Activated naive CD4-positive, alpha-beta T cell treated with anti-CD3 and anti-CD28 coated beads, Interleukin-2, amount 50 U/mL, for 72 hours (primary cell): Measurements from ENCODE around the gene ZBTB24. TPM values are rescaled to one million over a fixed set of nuclear protein-coding genes. Genes with fewer than 3 reads are reported as not detected.

Experiments
- ATAC-seq, 2 donors: fragments of 150-1000 bp; cut with Tn5 transposase; 2 replicates each; pipeline ENCODE4 v1.10.0; 2021; ENCODE audit warnings: mild to moderate bottlenecking in 2 of 2, moderate library complexity in 2 of 2
- DNase-seq, 2 donors: peaks; one replicate each; pipeline ENCODE4 v3.0.0; 2021 to 2022; ENCODE audit warnings: low spot score in 2 of 2
- H3K27ac Mint-ChIP-seq, 2 donors: one replicate each; pipeline ENCODE4 v1.8.0; 2022; ENCODE audit warnings: mild to moderate bottlenecking in 2 of 2, mixed read lengths in 2 of 2
- H3K36me3 Mint-ChIP-seq, 2 donors: one replicate each; pipeline ENCODE4 v1.8.0; 2022; ENCODE audit warnings: mixed read lengths in 2 of 2
- H3K9me3 Mint-ChIP-seq, 2 donors: one replicate each; pipeline ENCODE4 v1.8.0; 2022; ENCODE audit warnings: mixed read lengths in 2 of 2
- total RNA-seq, 2 donors: library from RNA; stranded (reverse); gene quantifications; one replicate each; pipeline ENCODE4 v1.2.3, GENCODE V29; 2022

The ZBTB24 gene
- total RNA-seq, 2 donors from 2014 or later, result 10.8 to 11.5 TPM

GRCh38 chr6:109460161-109460829 lies 22.7 kb downstream of the ZBTB24 start:
- peaks cover 9 to 35% of the 10 kb centered on the region in 2 donors for H3K36me3 Mint-ChIP-seq
- H3K9me3 Mint-ChIP-seq, result peaks cover 5 to 6% of the 10 kb centered on the region in 2 donors
- H3K27ac Mint-ChIP-seq, result no peak overlapping the region
- ATAC-seq (no peak), DNase-seq (no peak)

- peaks cover 9 to 23% of the 10 kb centered on the region in 2 donors for H3K36me3 Mint-ChIP-seq
- H3K27ac Mint-ChIP-seq, result peak overlapping the region; percentile 48 to 70
- ATAC-seq (peak; percentile 68 to 78), DNase-seq (peak in 1 of 2 donors; percentile 35)
- H3K9me3 Mint-ChIP-seq, result peaks cover 5 to 6% of the 10 kb centered on the region in 2 donors
Measured at GRCh38 chr6:109458774-109459531, 24.1 kb downstream of the ZBTB24 start.

GRCh38 chr6:109457562-109457996 lies 25.4 kb downstream of the ZBTB24 start:
- DNase-seq (no peak), ATAC-seq (no peak)
- Mint-ChIP-seq H3K36me3 (peaks cover 9 to 10% of the 10 kb centered on the region in 2 donors), H3K27ac (no peak overlapping the region), H3K9me3 (peaks cover 5 to 6% of the 10 kb centered on the region in 2 donors)

- no peak for ATAC-seq
- Mint-ChIP-seq H3K36me3 (peaks cover 3 to 4% of the 10 kb centered on the region in 2 donors), H3K9me3 (peaks cover 2 to 3% of the 10 kb centered on the region in 2 donors), H3K27ac (no peak overlapping the region)
- DNase-seq, result no peak
Measured at GRCh38 chr6:109456710-109457561, 26.1 kb downstream of the ZBTB24 start.

GRCh38 chr6:109456111-109456583 lies 26.9 kb downstream of the ZBTB24 start:
- ATAC-seq, result no peak
- no peak overlapping the region for H3K27ac Mint-ChIP-seq
- no peak for DNase-seq
- no peaks in the 10 kb centered on the region for H3K36me3 Mint-ChIP-seq
- H3K9me3 Mint-ChIP-seq, result no peaks in the 10 kb centered on the region

- peaks cover 0 to 5% of the 10 kb centered on the region in 2 donors for H3K36me3 Mint-ChIP-seq
- DNase-seq (peak; percentile 64 to 76), ATAC-seq (peak; percentile 47 to 71)
- H3K27ac Mint-ChIP-seq, result peak within 1 kb of the TSS; percentile 88 to 98
- no peaks in the 10 kb centered on the region for H3K9me3 Mint-ChIP-seq
Measured at GRCh38 chr6:109455437-109456110, 27.4 kb downstream of the ZBTB24 start, which contains the start of gene MICAL1. Gene MICAL1 (minus strand): TSS chr6:109455772. CDS start chr6:109454196, 1,576 bp downstream.

GRCh38 chr6:109454496-109455436 lies 28.3 kb downstream of the ZBTB24 start:
- H3K9me3 Mint-ChIP-seq, result no peaks in the 10 kb centered on the region
- ATAC-seq (peak; percentile 30 to 57), DNase-seq (peak; percentile 53 to 82)
- H3K27ac Mint-ChIP-seq, result peak overlapping the region; percentile 88 to 98
- H3K36me3 Mint-ChIP-seq, result peaks cover 0 to 6% of the 10 kb centered on the region in 2 donors

- no peak for DNase-seq
- no peak for ATAC-seq
- Mint-ChIP-seq H3K36me3 (peaks cover 0 to 6% of the 10 kb centered on the region in 2 donors), H3K9me3 (no peaks in the 10 kb centered on the region), H3K27ac (peak overlapping the region; percentile 88 to 98)
Measured at GRCh38 chr6:109453594-109454495, 29.2 kb downstream of the ZBTB24 start.

GRCh38 chr6:109453156-109453555 lies 29.9 kb downstream of the ZBTB24 start:
- Mint-ChIP-seq H3K27ac (no peak overlapping the region), H3K36me3 (peaks cover 0 to 6% of the 10 kb centered on the region in 2 donors), H3K9me3 (no peaks in the 10 kb centered on the region)
- no peak for ATAC-seq
- no peak for DNase-seq

GRCh38 chr6:109452181-109452580 lies 30.8 kb downstream of the ZBTB24 start:
- no peaks in the 10 kb centered on the region for H3K9me3 Mint-ChIP-seq
- ATAC-seq, result no peak
- H3K27ac Mint-ChIP-seq, result no peak overlapping the region
- no peak for DNase-seq
- H3K36me3 Mint-ChIP-seq, result peaks cover 0 to 6% of the 10 kb centered on the region in 2 donors

GRCh38 chr6:109451376-109451775 lies 31.6 kb downstream of the ZBTB24 start:
- H3K36me3 Mint-ChIP-seq, result peaks cover 0 to 6% of the 10 kb centered on the region in 2 donors
- ATAC-seq (no peak), DNase-seq (no peak)
- peak overlapping the region in 1 of 2 donors; percentile 29 for H3K27ac Mint-ChIP-seq
- H3K9me3 Mint-ChIP-seq, result no peaks in the 10 kb centered on the region

GRCh38 chr6:109450801-109451200 lies 32.2 kb downstream of the ZBTB24 start:
- ATAC-seq, result no peak
- no peak for DNase-seq
- Mint-ChIP-seq H3K9me3 (no peaks in the 10 kb centered on the region), H3K36me3 (peaks cover 0 to 6% of the 10 kb centered on the region in 2 donors), H3K27ac (no peak overlapping the region)

- H3K36me3 Mint-ChIP-seq, result peaks cover 0 to 6% of the 10 kb centered on the region in 2 donors
- H3K27ac Mint-ChIP-seq, result peak overlapping the region; percentile 47 to 89
- DNase-seq, result no peak
- ATAC-seq, result peak; percentile 36 to 50
- no peaks in the 10 kb centered on the region for H3K9me3 Mint-ChIP-seq
Measured at GRCh38 chr6:109449795-109450673, 33.0 kb downstream of the ZBTB24 start.
